Esophagus muscularis mucosa (tissue), 4 donors: ENCODE measurements around the gene SPATS2.

Experiments used
- CTCF ChIP-seq, 3 experiments: fragments of 200-600 bp in 2 of 3; fragments of 450-650 bp in 1 of 3; sonication (generic) in 2 of 3; IDR thresholded peaks; one replicate each; pipeline ENCODE4 v1.5.1; 2017 to 2019; ENCODE audit warnings: antibody characterized with exemption in 3 of 3, mild to moderate bottlenecking in 2 of 3, moderate library complexity in 1 of 3
- EP300 ChIP-seq: sonication (generic); formaldehyde crosslinking; IDR thresholded peaks from one replicate; pipeline ENCODE4 v1.6.1; 2017; ENCODE audit warnings: antibody characterized with exemption
- POLR2A ChIP-seq: fragments of 450-650 bp; IDR thresholded peaks from one replicate; pipeline ENCODE4 v1.6.1; 2017; ENCODE audit warnings: antibody characterized with exemption, moderate library complexity, mild to moderate bottlenecking, low read depth
- POLR2AphosphoS5 ChIP-seq, 2 donors: sonication (generic); formaldehyde crosslinking; IDR thresholded peaks; one replicate each; pipeline ENCODE4 v1.6.1; 2017; ENCODE audit warnings: antibody characterized with exemption in 2 of 2

GRCh38 chr12:49335955-49336644, 31.2 kb upstream of the SPATS2 start:
- TF ChIP-seq CTCF (IDR thresholded peaks at IDR 0.05), result no peak
- TF ChIP-seq POLR2A, result no peak
- TF ChIP-seq POLR2AphosphoS5 (IDR thresholded peaks at IDR 0.05), result no peak
- no peak for TF ChIP-seq EP300
